Naive thymus-derived CD4-positive, alpha-beta T cell (primary cell): Measurements from ENCODE around the gene SLC16A7. TPM values are rescaled to one million over a fixed set of nuclear protein-coding genes. Genes with fewer than 3 reads are reported as not detected.

Source experiments
- ATAC-seq: fragments of 150-1000 bp; cut with Tn5 transposase; 2 replicates; pipeline ENCODE4 v1.10.0; 2021; ENCODE audit warnings: mild to moderate bottlenecking, moderate library complexity
- CTCF ChIA-PET: fragments of 350-600 bp; sonication (Branson Sonifier 250); formaldehyde crosslinking; loops from one replicate; lab custom pipeline; 2021; ENCODE audit warnings: antibody characterized with exemption; lab: Charles Lee
- POLR2A ChIA-PET: fragments of 350-600 bp; sonication (Branson Sonifier 250); formaldehyde crosslinking; loops from one replicate; lab custom pipeline; 2021; ENCODE audit warnings: antibody characterized with exemption, inconsistent platforms; lab: Charles Lee
- DNase-seq, 9 donors: peaks; one replicate each; pipeline versions ENCODE4 v3.0.0 to v3.0.0-alpha.2; 2020 to 2022; ENCODE audit warnings: mixed read lengths in 1 of 9
- H3K27ac ChIP-seq: one replicate; pipeline ENCODE4 v1.7.0; 2013; ENCODE audit warnings: mild to moderate bottlenecking, low read depth, low read length, moderate library complexity
- H3K27me3 ChIP-seq, 2 donors: one replicate each; pipeline ENCODE4 v1.7.0; 2013; ENCODE audit warnings: low read length in 2 of 2, mild to moderate bottlenecking in 2 of 2, moderate library complexity in 2 of 2; ENCODE audit not compliant: control insufficient read depth in 2 of 2, insufficient read depth in 2 of 2
- H3K36me3 ChIP-seq, 3 experiments: 1 replicate in 2 of 3; 2 replicates in 1 of 3; pipeline ENCODE4 v1.7.0; 2013; ENCODE audit warnings: low read length in 3 of 3, mild to moderate bottlenecking in 3 of 3, moderate library complexity in 1 of 3; ENCODE audit not compliant: insufficient read depth in 3 of 3, control insufficient read depth in 2 of 3
- H3K4me1 ChIP-seq, 2 donors: one replicate each; pipeline ENCODE4 v1.7.0; 2013; ENCODE audit warnings: low read length in 2 of 2, mild to moderate bottlenecking in 2 of 2, moderate library complexity in 1 of 2; ENCODE audit not compliant: control insufficient read depth in 2 of 2, insufficient read depth in 2 of 2
- H3K4me3 ChIP-seq: 2 replicates; pipeline ENCODE4 v1.7.0; 2013; ENCODE audit warnings: mild to moderate bottlenecking, low read length
- H3K9me3 ChIP-seq, 3 experiments: 1 replicate in 2 of 3; 2 replicates in 1 of 3; pipeline ENCODE4 v1.7.0; 2013; ENCODE audit warnings: low read length in 3 of 3; ENCODE audit not compliant: control insufficient read depth in 2 of 3
- H3K27ac Mint-ChIP-seq, 9 donors: one replicate each; pipeline ENCODE4 v1.8.0; 2020 to 2022; ENCODE audit warnings: mixed read lengths in 9 of 9, mild to moderate bottlenecking in 8 of 9, moderate library complexity in 5 of 9, inconsistent platforms in 2 of 9
- H3K27me3 Mint-ChIP-seq, 5 donors: one replicate each; pipeline ENCODE4 v1.8.0; 2021 to 2022; ENCODE audit warnings: mixed read lengths in 5 of 5, mild to moderate bottlenecking in 1 of 5
- H3K36me3 Mint-ChIP-seq, 5 donors: one replicate each; pipeline ENCODE4 v1.8.0; 2020 to 2022; ENCODE audit warnings: mixed read lengths in 5 of 5, mild to moderate bottlenecking in 3 of 5, inconsistent platforms in 1 of 5
- H3K4me1 Mint-ChIP-seq, 7 donors: one replicate each; pipeline ENCODE4 v1.8.0; 2020 to 2022; ENCODE audit warnings: mixed read lengths in 7 of 7, mild to moderate bottlenecking in 3 of 7, inconsistent platforms in 1 of 7
- H3K4me3 Mint-ChIP-seq, 10 donors: one replicate each; pipeline ENCODE4 v1.8.0; 2020 to 2022; ENCODE audit warnings: mild to moderate bottlenecking in 10 of 10, mixed read lengths in 10 of 10, moderate library complexity in 6 of 10, inconsistent platforms in 2 of 10
- H3K9me3 Mint-ChIP-seq, 11 donors: one replicate each; pipeline ENCODE4 v1.8.0; 2020 to 2022; ENCODE audit warnings: mixed read lengths in 11 of 11, mild to moderate bottlenecking in 4 of 11, inconsistent platforms in 1 of 11, moderate library complexity in 1 of 11
- intact Hi-C, 2 donors: fragments of 100-400 bp; cut with micrococcal nuclease; formaldehyde crosslinking; loops; one replicate each; pipeline ENCODE4 v1.15.1; 2023
- polyA plus RNA-seq, 2 donors: library from polyadenylated mRNA; unstranded; fragments of 300-500 nt; fragmentation: Illumina TruSeq; gene quantifications; one replicate each; pipeline ENCODE4 v1.2.3, GENCODE V29; 2021
- total RNA-seq, 6 experiments: library from RNA in 5 of 6; stranded (reverse) in 5 of 6; gene quantifications; 1 replicate in 5 of 6; 2 replicates in 1 of 6; pipeline ENCODE4 v1.2.3 and lab custom pipeline; 2021 to 2026

SLC16A7 gene
- total and polyA plus RNA-seq, 7 experiments from 2014 or later, result 19.4 to 57.5 (median 38.9) TPM

- ATAC-seq (no peak), DNase-seq (no peak)
- POLR2A ChIA-PET, result no interaction called here
- Histone ChIP-seq H3K4me3 (no peak overlapping the region), H3K27ac (no peak overlapping the region), H3K27me3 (no peaks in the 10 kb centered on the region), H3K36me3 (peaks cover 0 to 9% (median 0%) of the 10 kb centered on the region in 3 experiments), H3K9me3 (peaks cover 0 to 8% (median 0%) of the 10 kb centered on the region in 3 experiments), H3K4me1 (no peaks in the 10 kb centered on the region)
- Mint-ChIP-seq H3K4me1 (peaks cover 4 to 59% (median 55%) of the 10 kb centered on the region in 7 donors), H3K4me3 (no peak overlapping the region), H3K27ac (no peak overlapping the region), H3K9me3 (peaks cover 4 to 28% (median 17%) of the 10 kb centered on the region in 11 donors), H3K27me3 (no peaks in the 10 kb centered on the region), H3K36me3 (peaks cover 19 to 57% (median 43%) of the 10 kb centered on the region in 5 donors)
- intact Hi-C loops, result no loop called here
- CTCF ChIA-PET, result interaction anchor here (0.7 kb wide), 1 partner anchor 253 kb away, joined by 3 read pairs; no protein-coding TSS in a partner anchor
Measured at GRCh38 chr12:59665701-59666100, 69.9 kb downstream of the SLC16A7 start.

- Histone ChIP-seq H3K4me1 (no peaks in the 10 kb centered on the region), H3K36me3 (peaks cover 0 to 9% (median 0%) of the 10 kb centered on the region in 3 experiments), H3K9me3 (peaks cover 0 to 8% (median 0%) of the 10 kb centered on the region in 3 experiments), H3K27ac (no peak overlapping the region), H3K27me3 (no peaks in the 10 kb centered on the region), H3K4me3 (no peak overlapping the region)
- CTCF ChIA-PET, result no interaction called here
- peaks cover 0 to 56% (median 46%) of the 10 kb centered on the region in 7 donors for H3K4me1 Mint-ChIP-seq
- peak overlapping the region in 1 of 9 donors; percentile 19 for H3K27ac Mint-ChIP-seq
- POLR2A ChIA-PET, result no interaction called here
- intact Hi-C loops, result no loop called here
- H3K36me3 Mint-ChIP-seq, result peaks cover 19 to 55% (median 47%) of the 10 kb centered on the region in 5 donors
- no peak for DNase-seq
- no peaks in the 10 kb centered on the region for H3K27me3 Mint-ChIP-seq
- ATAC-seq, result no peak
- peaks cover 4 to 28% (median 17%) of the 10 kb centered on the region in 11 donors for H3K9me3 Mint-ChIP-seq
- no peak overlapping the region for H3K4me3 Mint-ChIP-seq
Measured at GRCh38 chr12:59668674-59669073, 72.8 kb downstream of the SLC16A7 start.

GRCh38 chr12:59672273-59672672 is 76.4 kb downstream of the SLC16A7 start:
- peaks cover 0 to 11% (median 4%) of the 10 kb centered on the region in 11 donors for H3K9me3 Mint-ChIP-seq
- Histone ChIP-seq H3K4me3 (no peak overlapping the region), H3K9me3 (no peaks in the 10 kb centered on the region), H3K4me1 (no peaks in the 10 kb centered on the region), H3K27ac (no peak overlapping the region), H3K27me3 (no peaks in the 10 kb centered on the region), H3K36me3 (peaks cover 0 to 8% (median 0%) of the 10 kb centered on the region in 3 experiments)
- peaks cover 0 to 63% (median 50%) of the 10 kb centered on the region in 7 donors for H3K4me1 Mint-ChIP-seq
- intact Hi-C loops, result no loop called here
- ChIA-PET POLR2A (no interaction called here), CTCF (no interaction called here)
- no peak overlapping the region for H3K4me3 Mint-ChIP-seq
- no peaks in the 10 kb centered on the region for H3K27me3 Mint-ChIP-seq
- no peak for ATAC-seq
- DNase-seq, result no peak
- peaks cover 12 to 50% (median 48%) of the 10 kb centered on the region in 5 donors for H3K36me3 Mint-ChIP-seq
- peak overlapping the region in 1 of 9 donors; percentile 25 for H3K27ac Mint-ChIP-seq

GRCh38 chr12:59675461-59675860 is 79.6 kb downstream of the SLC16A7 start:
- no peak overlapping the region for H3K4me3 ChIP-seq
- ChIA-PET CTCF (interaction anchor here (0.7 kb wide), 1 partner anchor 40 kb away, joined by 3 read pairs; no protein-coding TSS in a partner anchor), POLR2A (no interaction called here)
- H3K27ac Mint-ChIP-seq, result no peak overlapping the region
- H3K9me3 ChIP-seq, result no peaks in the 10 kb centered on the region
- DNase-seq, result no peak
- H3K36me3 Mint-ChIP-seq, result peaks cover 6 to 51% (median 45%) of the 10 kb centered on the region in 5 donors
- no peak overlapping the region for H3K27ac ChIP-seq
- ATAC-seq, result peak; percentile 26
- H3K4me1 Mint-ChIP-seq, result peaks cover 0 to 55% (median 42%) of the 10 kb centered on the region in 7 donors
- no peaks in the 10 kb centered on the region for H3K27me3 ChIP-seq
- intact Hi-C loops, result no loop called here
- H3K36me3 ChIP-seq, result no peaks in the 10 kb centered on the region
- H3K27me3 Mint-ChIP-seq, result no peaks in the 10 kb centered on the region
- no peak overlapping the region for H3K4me3 Mint-ChIP-seq
- H3K9me3 Mint-ChIP-seq, result peaks cover 0 to 12% (median 2%) of the 10 kb centered on the region in 11 donors
- no peaks in the 10 kb centered on the region for H3K4me1 ChIP-seq

- H3K36me3 Mint-ChIP-seq, result peaks cover 6 to 57% (median 43%) of the 10 kb centered on the region in 5 donors
- H3K4me3 ChIP-seq, result no peak overlapping the region
- intact Hi-C loops, result no loop called here
- H3K27me3 ChIP-seq, result no peaks in the 10 kb centered on the region
- no peak overlapping the region for H3K27ac ChIP-seq
- no peak overlapping the region for H3K27ac Mint-ChIP-seq
- peaks cover 0 to 12% (median 2%) of the 10 kb centered on the region in 11 donors for H3K9me3 Mint-ChIP-seq
- no peaks in the 10 kb centered on the region for H3K27me3 Mint-ChIP-seq
- H3K4me1 Mint-ChIP-seq, result peaks cover 3 to 61% (median 41%) of the 10 kb centered on the region in 7 donors
- no peak for DNase-seq
- no peaks in the 10 kb centered on the region for H3K4me1 ChIP-seq
- ChIA-PET POLR2A (no interaction called here), CTCF (interaction anchor here (0.6 kb wide), 1 partner anchor 20 kb away, joined by 3 read pairs; no protein-coding TSS in a partner anchor)
- no peak overlapping the region for H3K4me3 Mint-ChIP-seq
- no peak for ATAC-seq
- H3K36me3 ChIP-seq, result no peaks in the 10 kb centered on the region
- no peaks in the 10 kb centered on the region for H3K9me3 ChIP-seq
Measured at GRCh38 chr12:59677857-59678256, 82.0 kb downstream of the SLC16A7 start.

GRCh38 chr12:59678759-59679411 is 83.1 kb downstream of the SLC16A7 start:
- ATAC-seq, result no peak
- intact Hi-C loops, result no loop called here
- ChIA-PET POLR2A (no interaction called here), CTCF (no interaction called here)
- H3K27me3 Mint-ChIP-seq, result no peaks in the 10 kb centered on the region
- H3K4me1 Mint-ChIP-seq, result peaks cover 3 to 65% (median 50%) of the 10 kb centered on the region in 7 donors
- peaks cover 6 to 55% (median 43%) of the 10 kb centered on the region in 5 donors for H3K36me3 Mint-ChIP-seq
- H3K4me3 ChIP-seq, result no peak overlapping the region
- no peaks in the 10 kb centered on the region for H3K9me3 ChIP-seq
- no peaks in the 10 kb centered on the region for H3K4me1 ChIP-seq
- no peak overlapping the region for H3K27ac Mint-ChIP-seq
- DNase-seq, result no peak
- peak overlapping the region in 1 of 10 donors; percentile 18 for H3K4me3 Mint-ChIP-seq
- peaks cover 0 to 12% (median 2%) of the 10 kb centered on the region in 11 donors for H3K9me3 Mint-ChIP-seq
- H3K27ac ChIP-seq, result no peak overlapping the region
- no peaks in the 10 kb centered on the region for H3K36me3 ChIP-seq
- no peaks in the 10 kb centered on the region for H3K27me3 ChIP-seq
